Chondrocyte (in vitro differentiated cells): ENCODE results near the gene KRTAP10-1. TPM values are rescaled to one million over a fixed set of nuclear protein-coding genes. Genes with fewer than 3 reads are reported as not detected.

Source experiments
- DNase-seq: peaks from one replicate; pipeline ENCODE4 v3.0.0; 2021; ENCODE audit warnings: mixed read lengths, low spot score
- H3K27ac Mint-ChIP-seq: one replicate; pipeline ENCODE4 v1.8.0; 2021; ENCODE audit warnings: mild to moderate bottlenecking, moderate library complexity, mixed read lengths; ENCODE audit not compliant: unreplicated experiment
- H3K27me3 Mint-ChIP-seq: 2 replicates; pipeline ENCODE4 v1.8.0; 2021; ENCODE audit warnings: low read depth, mixed read lengths
- H3K36me3 Mint-ChIP-seq: 2 replicates; pipeline ENCODE4 v1.8.0; 2021; ENCODE audit warnings: low read depth, mixed read lengths
- H3K4me1 Mint-ChIP-seq: 2 replicates; pipeline ENCODE4 v1.8.0; 2021; ENCODE audit warnings: low read depth, mild to moderate bottlenecking, mixed read lengths
- H3K4me3 Mint-ChIP-seq: one replicate; pipeline ENCODE4 v1.8.0; 2021; ENCODE audit warnings: mild to moderate bottlenecking, moderate library complexity, mixed read lengths; ENCODE audit not compliant: unreplicated experiment
- H3K9me3 Mint-ChIP-seq: 2 replicates; pipeline ENCODE4 v1.8.0; 2021; ENCODE audit warnings: low read depth, mixed read lengths
- total RNA-seq: library from RNA; stranded (reverse); gene quantifications from 3 replicates; pipeline ENCODE4 v1.2.1, GENCODE V29; 2021
- TF ChIP-seq, protein P1 (sequence below): fragments of 200-600 bp; sonication (generic); IDR thresholded peaks from 2 replicates; pipeline ENCODE4 v1.5.0; 2021; ENCODE audit warnings: antibody characterized with exemption, mild to moderate bottlenecking, moderate library complexity

KRTAP10-1 gene
- total RNA-seq, 1 donor from 2014 or later, result not detected

DNA sequence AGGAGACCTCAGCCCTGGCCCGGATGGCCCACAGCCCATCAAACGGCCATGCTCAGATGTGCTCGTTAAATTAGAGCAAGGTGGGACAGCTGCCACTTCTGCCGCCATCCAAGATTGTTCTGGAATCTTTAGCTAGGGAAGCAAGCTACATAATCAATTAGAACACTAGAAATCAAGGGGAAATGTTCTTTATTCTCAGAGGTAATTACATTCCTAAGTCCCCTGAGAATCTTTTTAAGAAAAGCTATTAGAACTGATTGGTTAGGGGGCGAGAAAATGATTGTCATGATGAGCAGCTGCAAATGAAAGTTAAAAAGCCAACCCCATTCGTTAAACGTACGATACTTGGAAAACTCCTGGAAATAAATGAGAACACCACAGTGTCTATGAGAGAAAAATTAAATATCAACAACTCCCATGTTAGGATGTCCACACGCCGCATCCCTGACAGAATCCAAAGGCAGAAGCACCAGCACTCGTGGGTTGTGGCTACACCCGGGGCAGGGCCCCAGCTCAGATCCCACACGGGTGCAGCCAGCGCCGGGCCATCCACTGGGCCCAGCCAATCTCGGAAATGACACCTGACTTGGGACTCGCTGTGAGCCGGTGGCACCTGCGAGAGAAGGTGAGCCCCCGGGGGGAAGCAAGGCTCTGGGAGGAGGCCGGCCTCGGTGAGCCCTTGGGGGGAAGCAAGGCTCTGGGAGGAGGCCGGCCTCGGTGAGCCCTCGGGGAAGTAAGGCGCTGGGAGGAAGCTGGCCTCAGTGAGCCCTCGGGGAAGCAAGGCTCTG lies 37.6 kb downstream of the KRTAP10-1 start:
- no peak for DNase-seq
- H3K4me3 Mint-ChIP-seq, result no peak overlapping the region
- TF ChIP-seq, protein P1, sequence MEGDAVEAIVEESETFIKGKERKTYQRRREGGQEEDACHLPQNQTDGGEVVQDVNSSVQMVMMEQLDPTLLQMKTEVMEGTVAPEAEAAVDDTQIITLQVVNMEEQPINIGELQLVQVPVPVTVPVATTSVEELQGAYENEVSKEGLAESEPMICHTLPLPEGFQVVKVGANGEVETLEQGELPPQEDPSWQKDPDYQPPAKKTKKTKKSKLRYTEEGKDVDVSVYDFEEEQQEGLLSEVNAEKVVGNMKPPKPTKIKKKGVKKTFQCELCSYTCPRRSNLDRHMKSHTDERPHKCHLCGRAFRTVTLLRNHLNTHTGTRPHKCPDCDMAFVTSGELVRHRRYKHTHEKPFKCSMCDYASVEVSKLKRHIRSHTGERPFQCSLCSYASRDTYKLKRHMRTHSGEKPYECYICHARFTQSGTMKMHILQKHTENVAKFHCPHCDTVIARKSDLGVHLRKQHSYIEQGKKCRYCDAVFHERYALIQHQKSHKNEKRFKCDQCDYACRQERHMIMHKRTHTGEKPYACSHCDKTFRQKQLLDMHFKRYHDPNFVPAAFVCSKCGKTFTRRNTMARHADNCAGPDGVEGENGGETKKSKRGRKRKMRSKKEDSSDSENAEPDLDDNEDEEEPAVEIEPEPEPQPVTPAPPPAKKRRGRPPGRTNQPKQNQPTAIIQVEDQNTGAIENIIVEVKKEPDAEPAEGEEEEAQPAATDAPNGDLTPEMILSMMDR, result no peak
- H3K4me1 Mint-ChIP-seq, result peaks cover 7% of the 10 kb centered on the region
- no peak overlapping the region for H3K27ac Mint-ChIP-seq
- H3K27me3 Mint-ChIP-seq, result peaks cover 3% of the 10 kb centered on the region
- no peaks in the 10 kb centered on the region for H3K36me3 Mint-ChIP-seq
- no peaks in the 10 kb centered on the region for H3K9me3 Mint-ChIP-seq

DNA sequence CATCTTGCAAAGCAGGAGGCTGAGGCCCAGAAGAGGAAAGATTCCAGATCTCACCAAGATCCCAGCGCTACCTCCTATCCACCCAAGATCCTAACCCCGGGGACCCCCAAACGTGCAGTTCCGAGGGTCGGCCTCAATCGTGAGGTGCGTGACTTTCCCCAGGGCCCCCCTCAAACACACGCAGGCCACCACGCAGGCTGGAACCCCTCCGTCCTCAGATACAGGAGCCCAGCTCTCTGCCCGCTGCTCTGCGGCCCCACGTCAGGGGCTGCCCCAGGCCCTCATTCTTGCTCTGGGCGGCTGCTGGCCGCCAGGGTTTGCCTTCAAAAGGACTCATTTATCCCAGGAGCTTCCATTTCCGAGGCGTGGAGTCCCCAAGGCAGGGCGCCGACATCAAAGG lies 39.9 kb downstream of the KRTAP10-1 start:
- peaks cover 1% of the 10 kb centered on the region for H3K27me3 Mint-ChIP-seq
- no peaks in the 10 kb centered on the region for H3K4me1 Mint-ChIP-seq
- DNase-seq, result peak; percentile 59
- no peak overlapping the region for H3K4me3 Mint-ChIP-seq
- TF ChIP-seq, protein P1, result no peak
- no peaks in the 10 kb centered on the region for H3K9me3 Mint-ChIP-seq
- no peaks in the 10 kb centered on the region for H3K36me3 Mint-ChIP-seq
- H3K27ac Mint-ChIP-seq, result no peak overlapping the region

DNA sequence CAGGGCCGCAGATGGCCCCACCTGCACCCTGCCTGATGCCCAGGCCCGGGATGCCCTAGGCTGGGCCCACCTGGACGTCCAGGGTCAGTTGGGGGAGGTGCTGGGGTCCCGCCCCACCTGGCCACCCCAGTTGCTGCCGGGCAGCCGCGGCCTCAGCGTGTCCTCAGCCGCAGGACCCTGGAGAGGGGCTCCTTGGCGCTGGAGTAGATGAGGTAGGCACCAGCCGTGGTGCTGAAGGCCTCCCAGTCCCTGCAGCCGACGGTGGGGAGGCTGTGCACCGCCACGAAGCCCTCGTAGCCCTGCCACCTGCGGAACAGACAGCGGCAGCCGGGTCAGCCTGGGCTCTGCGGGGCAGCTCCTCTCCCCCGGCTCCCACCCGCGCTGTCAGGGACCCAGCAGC lies 40.4 kb downstream of the KRTAP10-1 start:
- Mint-ChIP-seq H3K36me3 (no peaks in the 10 kb centered on the region), H3K4me3 (no peak overlapping the region), H3K27ac (no peak overlapping the region), H3K9me3 (no peaks in the 10 kb centered on the region), H3K27me3 (peaks cover 1% of the 10 kb centered on the region), H3K4me1 (no peaks in the 10 kb centered on the region)
- TF ChIP-seq, protein P1, result no peak
- DNase-seq, result peak; percentile 84

DNA sequence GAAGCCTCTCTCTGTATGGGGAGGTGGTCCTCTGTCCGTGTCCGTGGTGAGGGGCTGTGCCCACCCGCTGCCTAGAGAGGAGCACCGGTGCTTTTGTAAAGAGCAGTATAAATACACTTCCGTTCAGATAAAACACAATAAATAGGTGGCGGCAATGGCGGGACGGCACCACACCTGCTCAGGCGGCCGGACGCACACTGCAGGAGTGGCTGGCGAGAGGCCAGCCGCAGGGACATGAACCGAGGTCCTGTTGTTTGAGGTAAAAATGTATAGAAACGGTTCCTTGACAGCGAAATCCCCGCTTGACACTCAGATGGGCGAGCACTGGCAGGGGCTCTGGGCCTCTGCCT lies 40.8 kb downstream of the KRTAP10-1 start:
- Mint-ChIP-seq H3K4me1 (no peaks in the 10 kb centered on the region), H3K4me3 (no peak overlapping the region), H3K9me3 (no peaks in the 10 kb centered on the region), H3K27me3 (peaks cover 1% of the 10 kb centered on the region), H3K27ac (no peak overlapping the region), H3K36me3 (peaks cover 2% of the 10 kb centered on the region)
- TF ChIP-seq, protein P1, result no peak
- DNase-seq, result no peak

DNA sequence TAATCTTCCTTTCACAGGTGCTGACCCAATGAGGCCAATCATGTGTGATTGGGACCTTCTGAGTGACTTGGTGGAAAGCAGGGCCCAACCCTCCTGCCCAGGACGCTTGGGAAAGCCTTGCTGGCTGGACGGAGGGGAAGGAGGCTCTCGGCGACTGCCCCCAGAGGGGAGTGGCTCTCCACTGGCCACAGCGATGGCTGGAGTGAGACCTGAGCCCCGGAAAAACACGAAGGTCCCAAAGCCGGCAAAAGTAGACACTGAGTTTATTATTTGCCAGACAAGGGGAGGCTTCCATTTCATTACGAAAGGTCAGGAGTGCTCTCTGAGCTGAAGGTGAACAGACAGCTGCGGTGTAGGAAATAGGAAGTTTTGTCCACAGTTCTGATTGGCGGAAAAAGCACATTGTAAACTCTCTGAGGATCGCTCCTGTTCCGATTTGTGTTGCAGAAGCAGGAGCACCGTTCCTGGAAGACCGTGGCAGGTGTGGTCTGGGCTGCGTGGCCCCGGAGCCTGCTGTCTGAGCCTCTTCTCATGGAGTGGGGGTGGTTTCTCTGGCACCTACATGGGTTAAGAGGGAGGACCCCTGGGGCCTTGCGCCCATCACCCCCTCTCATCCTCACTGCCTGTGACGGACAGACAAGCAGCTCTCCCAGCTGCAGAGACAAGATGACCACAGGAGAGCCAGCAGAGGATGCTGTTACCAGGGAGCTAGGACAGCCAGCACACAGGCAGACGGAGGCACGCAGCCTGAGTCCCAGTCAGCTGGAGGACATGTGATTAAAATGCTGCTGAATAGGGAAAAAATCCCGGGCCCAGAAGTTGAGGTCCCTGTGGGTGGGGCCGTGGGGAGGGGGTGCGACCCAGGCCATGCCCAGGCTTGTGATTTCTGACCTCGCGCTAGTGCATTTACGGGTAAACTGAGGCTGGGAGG lies 41.5 kb downstream of the KRTAP10-1 start:
- no peak overlapping the region for H3K27ac Mint-ChIP-seq
- TF ChIP-seq, protein P1, result no peak
- DNase-seq, result no peak
- H3K27me3 Mint-ChIP-seq, result peaks cover 1% of the 10 kb centered on the region
- H3K36me3 Mint-ChIP-seq, result peaks cover 2% of the 10 kb centered on the region
- H3K9me3 Mint-ChIP-seq, result peaks cover under 1% of the 10 kb centered on the region
- H3K4me1 Mint-ChIP-seq, result no peaks in the 10 kb centered on the region
- no peak overlapping the region for H3K4me3 Mint-ChIP-seq
